Caki2 (cell line): ENCODE results near the gene L3MBTL4. TPM values are rescaled to one million over a fixed set of nuclear protein-coding genes. Genes with fewer than 3 reads are reported as not detected.

Experiments
- DNase-seq: peaks from one replicate; pipeline ENCODE4 v3.0.0-alpha.2; 2015; ENCODE audit warnings: low read depth
- in situ Hi-C: cut with HindIII; loops from 2 replicates; pipeline ENCODE4 v1.10.0; 2016; ENCODE audit warnings: low sequenced_read_pairs, low pct_unique_long_range_greater_than_20kb, mixed read lengths
- total RNA-seq: library from RNA; depleted of rRNA; stranded (reverse); fragments of >200 nt; shearing (Covaris generic); gene quantifications from 2 replicates; pipeline ENCODE4 v1.2.3, GENCODE V29; 2014; ENCODE audit warnings: low replicate concordance

Gene L3MBTL4
- total RNA-seq, 1 experiment from 2014 or later: not detected

GRCh38 chr18:5975111-5976002 is 439.4 kb downstream of the L3MBTL4 start:
- peak; percentile 12 for DNase-seq
- in situ Hi-C loops: no loop called here

GRCh38 chr18:5974696-5975095 is 440.0 kb downstream of the L3MBTL4 start:
- no peak for DNase-seq
- in situ Hi-C loops: no loop called here

- DNase-seq: no peak
- in situ Hi-C loops: no loop called here
Measured at GRCh38 chr18:5973099-5973498, 441.6 kb downstream of the L3MBTL4 start.

- in situ Hi-C loops: no loop called here
Measured at GRCh38 chr18:5972298-5972697, 442.4 kb downstream of the L3MBTL4 start.

GRCh38 chr18:5969989-5970403 is 444.7 kb downstream of the L3MBTL4 start:
- DNase-seq: no peak
- in situ Hi-C loops: no loop called here

More at GRCh38 chr18:5972298-5972697, 442.4 kb downstream of the L3MBTL4 start:
- DNase-seq: no peak

GRCh38 chr18:5969355-5969988 is 445.2 kb downstream of the L3MBTL4 start:
- in situ Hi-C loops: no loop called here
- DNase-seq: no peak

GRCh38 chr18:5967666-5968065 is 447.0 kb downstream of the L3MBTL4 start:
- DNase-seq: no peak
- in situ Hi-C loops: no loop called here

GRCh38 chr18:5967007-5967406 is 447.7 kb downstream of the L3MBTL4 start:
- DNase-seq: no peak
- in situ Hi-C loops: no loop called here

GRCh38 chr18:5966514-5966913 is 448.2 kb downstream of the L3MBTL4 start:
- in situ Hi-C loops: no loop called here

GRCh38 chr18:5964996-5965395 is 449.7 kb downstream of the L3MBTL4 start:
- no peak for DNase-seq
- in situ Hi-C loops: no loop called here

More at GRCh38 chr18:5966514-5966913, 448.2 kb downstream of the L3MBTL4 start:
- DNase-seq: no peak

- no peak for DNase-seq
- in situ Hi-C loops: no loop called here
Measured at GRCh38 chr18:5964596-5964995, 450.1 kb downstream of the L3MBTL4 start.

- in situ Hi-C loops: no loop called here
- no peak for DNase-seq
Measured at GRCh38 chr18:5964108-5964507, 450.6 kb downstream of the L3MBTL4 start.

- in situ Hi-C loops: no loop called here
Measured at GRCh38 chr18:5963267-5963666, 451.4 kb downstream of the L3MBTL4 start.

GRCh38 chr18:5962362-5962761 is 452.3 kb downstream of the L3MBTL4 start:
- in situ Hi-C loops: no loop called here

More at GRCh38 chr18:5963267-5963666, 451.4 kb downstream of the L3MBTL4 start:
- DNase-seq: no peak

GRCh38 chr18:5961828-5962150 is 452.9 kb downstream of the L3MBTL4 start:
- in situ Hi-C loops: no loop called here

More at GRCh38 chr18:5962362-5962761, 452.3 kb downstream of the L3MBTL4 start:
- no peak for DNase-seq

GRCh38 chr18:5961097-5961827 is 453.4 kb downstream of the L3MBTL4 start:
- in situ Hi-C loops: no loop called here
- no peak for DNase-seq

More at GRCh38 chr18:5961828-5962150, 452.9 kb downstream of the L3MBTL4 start:
- no peak for DNase-seq

- no peak for DNase-seq
- in situ Hi-C loops: no loop called here
Measured at GRCh38 chr18:5958822-5959221, 455.9 kb downstream of the L3MBTL4 start.

- no peak for DNase-seq
- in situ Hi-C loops: no loop called here
Measured at GRCh38 chr18:5955861-5956260, 458.9 kb downstream of the L3MBTL4 start.
